Suppressor macrophage treated with lipopolysaccharide for 1 hour (primary cell): ENCODE measurements around the gene ZNF106.

Experiments used
- DNase-seq, 3 donors: peaks; one replicate each; pipeline ENCODE4 v3.0.0-alpha.2; 2020 to 2022

Gene ZNF106

GRCh38 chr15:42365921-42366550 is 124.9 kb downstream of the ZNF106 start:
- peak; percentile 13 to 39 (median 31) for DNase-seq

- DNase-seq = peak in 1 of 3 donors; percentile 3
These were observed 126.4 kb downstream of the ZNF106 start for GRCh38 chr15:42364529-42364928.

- DNase-seq = no peak
These were observed 127.0 kb downstream of the ZNF106 start for GRCh38 chr15:42363942-42364341.

GRCh38 chr15:42363487-42363886 is 127.5 kb downstream of the ZNF106 start:
- DNase-seq = no peak
